PC-3 (cell line): ENCODE data around the gene ITCH.

ENCODE experiments used
- EZH2 ChIP-seq: fragments of 300-600 bp; sonication (generic); IDR thresholded peaks from one replicate; pipeline ENCODE4 v1.6.1; 2017; ENCODE audit warnings: antibody characterized with exemption, mild to moderate bottlenecking, low read length; ENCODE audit not compliant: unreplicated experiment
- EZH2phosphoT487 ChIP-seq: fragments of 300-600 bp; sonication (generic); IDR thresholded peaks from 2 replicates; pipeline ENCODE4 v1.6.1; 2018; ENCODE audit warnings: mild to moderate bottlenecking, antibody characterized with exemption, low read length, borderline replicate concordance
- TF ChIP-seq, protein P1 (sequence below): fragments of 300-600 bp; sonication (generic); conservative IDR thresholded peaks from 2 replicates; pipeline ENCODE4 v1.5.1; 2017; ENCODE audit warnings: antibody characterized with exemption, low read depth, mild to moderate bottlenecking, low read length

DNA sequence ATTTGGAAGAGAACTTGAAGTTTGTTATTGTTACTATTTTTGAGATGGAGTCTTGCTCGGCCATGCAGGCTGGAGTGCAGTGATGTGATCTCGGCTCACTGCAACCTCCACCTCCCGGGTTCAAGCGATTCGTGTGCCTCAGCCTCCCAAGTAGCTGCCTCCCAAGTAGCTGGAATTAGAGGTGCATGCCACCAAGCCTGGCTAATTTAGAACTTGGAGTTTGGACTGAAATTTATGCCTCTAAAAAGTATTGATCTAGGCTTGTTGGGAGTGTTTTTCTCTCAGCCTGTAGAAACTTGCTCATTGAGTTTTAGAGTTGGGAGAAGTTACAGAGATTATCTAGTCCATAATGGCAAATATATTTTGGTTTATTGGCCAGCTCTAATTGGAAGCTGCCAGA is 4.1 kb downstream of the ITCH start:
- TF ChIP-seq, protein P1, sequence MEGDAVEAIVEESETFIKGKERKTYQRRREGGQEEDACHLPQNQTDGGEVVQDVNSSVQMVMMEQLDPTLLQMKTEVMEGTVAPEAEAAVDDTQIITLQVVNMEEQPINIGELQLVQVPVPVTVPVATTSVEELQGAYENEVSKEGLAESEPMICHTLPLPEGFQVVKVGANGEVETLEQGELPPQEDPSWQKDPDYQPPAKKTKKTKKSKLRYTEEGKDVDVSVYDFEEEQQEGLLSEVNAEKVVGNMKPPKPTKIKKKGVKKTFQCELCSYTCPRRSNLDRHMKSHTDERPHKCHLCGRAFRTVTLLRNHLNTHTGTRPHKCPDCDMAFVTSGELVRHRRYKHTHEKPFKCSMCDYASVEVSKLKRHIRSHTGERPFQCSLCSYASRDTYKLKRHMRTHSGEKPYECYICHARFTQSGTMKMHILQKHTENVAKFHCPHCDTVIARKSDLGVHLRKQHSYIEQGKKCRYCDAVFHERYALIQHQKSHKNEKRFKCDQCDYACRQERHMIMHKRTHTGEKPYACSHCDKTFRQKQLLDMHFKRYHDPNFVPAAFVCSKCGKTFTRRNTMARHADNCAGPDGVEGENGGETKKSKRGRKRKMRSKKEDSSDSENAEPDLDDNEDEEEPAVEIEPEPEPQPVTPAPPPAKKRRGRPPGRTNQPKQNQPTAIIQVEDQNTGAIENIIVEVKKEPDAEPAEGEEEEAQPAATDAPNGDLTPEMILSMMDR, result no peak
- TF ChIP-seq EZH2 (no peak), EZH2phosphoT487 (no peak)
